Measurements from ENCODE around the gene DAO. TPM values are rescaled to one million over a fixed set of nuclear protein-coding genes. Genes with fewer than 3 reads are reported as not detected.
A peak's percentile ranks its signal among the peaks of the same experiment; 100 is the strongest.

The DAO gene
- total and polyA plus RNA-seq, 2 of the 4 experiments (the other 2 are of a cell fraction) = not detected

DNA sequence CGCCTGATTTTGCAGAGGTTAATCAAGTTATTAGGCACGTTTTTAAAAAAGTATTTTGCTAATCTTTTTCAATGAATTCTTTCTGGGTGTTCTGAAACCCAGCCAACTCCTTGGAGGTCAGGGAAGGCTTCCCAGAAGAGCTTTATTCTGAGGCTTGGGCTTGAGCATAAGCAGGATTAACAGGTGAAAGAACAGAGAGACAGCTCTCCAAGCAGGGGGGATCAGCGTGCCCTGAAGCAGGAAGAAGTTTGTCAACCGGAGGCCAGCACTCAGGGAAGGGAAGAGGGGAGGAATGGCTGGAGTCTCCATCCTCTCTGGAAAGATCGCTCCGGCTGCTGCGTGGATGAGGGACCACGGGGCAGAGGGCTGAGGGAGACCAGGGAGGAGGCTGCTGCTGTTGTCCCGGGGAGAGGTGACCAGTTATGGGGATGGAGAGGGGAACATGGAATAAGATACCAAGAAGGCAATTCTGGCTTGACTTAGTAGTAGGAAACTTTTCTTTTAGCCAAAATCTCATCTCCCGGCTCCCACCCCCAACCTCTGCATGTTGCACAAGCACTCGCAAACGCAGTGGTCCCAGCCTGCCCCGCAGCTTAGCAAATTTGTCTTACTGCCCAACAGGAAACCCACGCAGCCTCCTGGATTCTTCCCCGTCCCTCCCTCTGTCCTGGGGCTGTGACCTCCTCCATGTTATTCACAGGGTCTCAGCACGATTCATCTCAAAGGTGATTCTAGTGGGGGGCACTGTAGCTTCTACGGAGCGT lies 21.4 kb upstream of the DAO start:
- ATAC-seq (ENCODE audit: low read depth) = no peak
- Histone ChIP-seq H3K36me3 (ENCODE audit: control insufficient read depth, insufficient read depth, low read length) (no peaks in the 10 kb centered on the region), H2BK120ac (ENCODE audit: low read depth, low read length) (peak overlapping the region; percentile 63; the same call in 1 of the 2 replicates), H2BK5ac (ENCODE audit: low read depth, low read length, poor library complexity, severe bottlenecking) (no peak overlapping the region), H3K9me1 (ENCODE audit: insufficient read depth, low read length) (no peaks in the 10 kb centered on the region; the same call in 1 of the 2 replicates), H2AFZ (replicated peaks; ENCODE audit: low read length, poor library complexity) (peak overlapping the region; percentile 79), H3K79me1 (ENCODE audit: low read depth in 1 of 2, low read length in 2 of 2) (peaks cover 9 to 25% of the 10 kb centered on the region in 2 experiments; a peak in 3 of 4 replicates), H4K5ac (ENCODE audit: low read depth, low read length) (peak overlapping the region; percentile 69), H4K91ac (ENCODE audit: insufficient read depth, low read depth, low read length) (peak overlapping the region; percentile 75), H4K8ac (ENCODE audit: low read depth in 2 of 2, low read length in 2 of 2) (peak overlapping the region; percentile 65 to 76), H2BK15ac (ENCODE audit: low read depth, low read length) (peak overlapping the region; percentile 34; the same call in 1 of the 3 replicates), H2AK5ac (ENCODE audit: low read depth, low read length) (peak overlapping the region; percentile 77), H3K18ac (ENCODE audit: low read depth, low read length) (peak overlapping the region; percentile 54), H3K9me3 (ENCODE audit: control insufficient read depth, insufficient read depth, low read length) (peaks cover 6% of the 10 kb centered on the region; the same call in 1 of the 2 replicates), H3K4ac (ENCODE audit: low read depth, low read length) (peak overlapping the region; percentile 78), H3K4me2 (ENCODE audit: low read depth, low read length) (peak overlapping the region; percentile 80), H3K14ac (replicated peaks; ENCODE audit: low read depth, low read length) (peak overlapping the region; percentile 59), H4K20me1 (ENCODE audit: insufficient read depth, low read length) (peaks cover 30% of the 10 kb centered on the region), H3K27me3 (ENCODE audit: control insufficient read depth, insufficient read depth, low read length) (no peaks in the 10 kb centered on the region), H2AK9ac (replicated peaks; ENCODE audit: low read depth, low read length, poor library complexity) (peak overlapping the region; percentile 32), H3K56ac (ENCODE audit: extremely low read depth, insufficient read depth, low read length) (no peak overlapping the region), H3K4me3 (ENCODE audit: insufficient read depth, low read depth, low read length) (no peak overlapping the region), H3K4me1 (ENCODE audit: control insufficient read depth, insufficient read depth, low read length) (peaks cover 19% of the 10 kb centered on the region), H3K27ac (ENCODE audit: insufficient read depth, low read length) (peak overlapping the region; percentile 60), H3K9ac (ENCODE audit: low read depth, low read length) (peak overlapping the region; percentile 61; the same call in 1 of the 2 replicates), H2BK20ac (ENCODE audit: low read depth, low read length) (peak overlapping the region; percentile 46), H3K23ac (ENCODE audit: low read depth, low read length) (peak overlapping the region; percentile 86)
- POLR2A ChIA-PET (ENCODE audit: unreplicated experiment) = no interaction called here
- dilution Hi-C loops (cut with HindIII; ENCODE audit: low sequenced_read_pairs, unreplicated experiment) = no loop called here
- TF ChIP-seq RAD21 (IDR thresholded peaks at IDR 0.05; ENCODE audit: low read length) (no peak), CEBPB (IDR thresholded peaks at IDR 0.05; ENCODE audit: low read depth, low read length) (peak; percentile 54), RCOR1 (IDR thresholded peaks at IDR 0.05; ENCODE audit: insufficient replicate concordance, low read length) (no peak), FOS (IDR thresholded peaks at IDR 0.05; ENCODE audit: low read depth, low read length) (no peak)
- CTCF ChIA-PET = interaction anchor here (0.9 kb wide), 1 partner anchor 92 kb away, joined by 3 read pairs; no protein-coding TSS in a partner anchor
- WGBS, 2 experiments (ENCODE audit: extremely low coverage in 2 of 2, insufficient read length in 1 of 2) = 0% methylated on average over 2 of the region's 18 CpGs; no CpG with 5 or more reads in 1 of the 2 experiments
- intact Hi-C loops (cut with micrococcal nuclease) = loop anchor here (2.0 to 10.0 kb wide), 2 partner anchors 92 to 236 kb away; partner anchors contain the start of genes ALKBH2 and UNG
- in situ Hi-C loops (cut with MboI; ENCODE audit: low sequenced_read_pairs) = loop anchor here (10.0 kb wide), 1 partner anchor 134 kb away; no protein-coding TSS in a partner anchor
- no TSS peak for BruUV-seq (replicated peaks)
- DNase-seq = no peak

Measured in IMR-90 (cell line).